GM12878 (cell line): ENCODE measurements around the gene HIF1AN. TPM values are rescaled to one million over a fixed set of nuclear protein-coding genes. Genes with fewer than 3 reads are reported as not detected.

Source experiments
- ATF2 ChIP-seq: IDR thresholded peaks from 2 replicates; pipeline ENCODE4 v1.6.1; 2012; ENCODE audit warnings: low read length, inconsistent platforms
- ATF7 ChIP-seq: fragments of 450-650 bp; IDR thresholded peaks from 2 replicates; pipeline ENCODE4 v1.6.1; 2016; ENCODE audit warnings: low read depth, mild to moderate bottlenecking
- BACH1 ChIP-seq: fragments of 450-650 bp; IDR thresholded peaks from 2 replicates; pipeline ENCODE4 v1.6.1; 2017; ENCODE audit warnings: mild to moderate bottlenecking, borderline replicate concordance
- CTCF ChIP-seq, 3 experiments: IDR thresholded peaks in 2 of 3; conservative IDR thresholded peaks in 1 of 3; 2 replicates each; pipeline ENCODE4 v1.5.1; 2011; ENCODE audit warnings: low read depth in 3 of 3, low read length in 3 of 3, mild to moderate bottlenecking in 3 of 3, control low read depth in 2 of 3, moderate library complexity in 2 of 3, inconsistent platforms in 1 of 3, mixed read lengths in 1 of 3; ENCODE audit not compliant: control insufficient read depth in 2 of 3, insufficient read depth in 1 of 3; ENCODE audit errors: extremely low read depth in 1 of 3
- E2F4 ChIP-seq: IDR thresholded peaks from 2 replicates; pipeline ENCODE4 v1.6.1; 2012; ENCODE audit warnings: low read depth, low read length, improper control_type of control experiment
- EED ChIP-seq: sonication (generic); IDR thresholded peaks from 2 replicates; pipeline ENCODE4 v1.6.1; 2016; ENCODE audit warnings: antibody characterized with exemption, low read depth
- POLR2AphosphoS2 ChIP-seq: IDR thresholded peaks from 2 replicates; pipeline ENCODE4 v1.6.1; 2011; ENCODE audit warnings: low read depth, mild to moderate bottlenecking, low read length, improper control_type of control experiment, moderate library complexity
- PRDM15 ChIP-seq: fragments of 450-650 bp; formaldehyde crosslinking; IDR thresholded peaks from 2 replicates; pipeline ENCODE4 v1.4.0; 2020; ENCODE audit warnings: mild to moderate bottlenecking, moderate library complexity
- RBBP5 ChIP-seq: fragments of 200-600 bp; sonication (generic); conservative IDR thresholded peaks from 2 replicates; pipeline ENCODE4 v1.6.1; 2016
- SKIL ChIP-seq: fragments of 450-650 bp; IDR thresholded peaks from 2 replicates; pipeline ENCODE4 v1.6.1; 2017; ENCODE audit warnings: mild to moderate bottlenecking, low read depth, inconsistent platforms; ENCODE audit not compliant: poor library complexity, severe bottlenecking
- TCF12 ChIP-seq: IDR thresholded peaks from 2 replicates; pipeline ENCODE4 v1.6.1; 2011; ENCODE audit warnings: low read depth, mild to moderate bottlenecking, low read length
- YBX1 ChIP-seq: fragments of 450-650 bp; IDR thresholded peaks from 2 replicates; pipeline ENCODE4 v1.6.1; 2016; ENCODE audit warnings: antibody characterized with exemption
- YY1 ChIP-seq: IDR thresholded peaks from 2 replicates; pipeline ENCODE4 v1.6.1; 2011; ENCODE audit warnings: low read depth, mild to moderate bottlenecking, low read length
- ZBTB4 ChIP-seq: fragments of 450-650 bp; formaldehyde crosslinking; IDR thresholded peaks from 2 replicates; pipeline ENCODE4 v1.4.0; 2022; ENCODE audit warnings: mild to moderate bottlenecking, moderate library complexity
- ZSCAN29 ChIP-seq: fragments of 450-650 bp; IDR thresholded peaks from 2 replicates; pipeline ENCODE4 v1.6.1; 2017; ENCODE audit warnings: mild to moderate bottlenecking, moderate library complexity
- polyA plus RNA-seq, 11 experiments: library from polyadenylated mRNA; depleted of rRNA in 4 of 11; unstranded in 6 of 11; stranded (reverse) in 5 of 11; fragments of >200 nt; fragmentation: Nextera tagmentation in 4 of 11; fragmentation: Illumina TruSeq in 1 of 11; extraction: Ambion mirVana in 4 of 11; extraction: Trizol in 1 of 11; gene quantifications; 1 replicate in 1 of 11; 2 replicates in 10 of 11; pipeline versions ENCODE4 v1.2.1 to v1.2.3, GENCODE V29; 2011 to 2016; ENCODE audit warnings: inconsistent platforms in 2 of 11, missing spikeins in 2 of 11, low read depth in 1 of 11
- total RNA-seq, 4 experiments: library from RNA; depleted of rRNA in 3 of 4; stranded (reverse); fragments of >200 nt in 3 of 4; fragmentation: Illumina TruSeq in 1 of 4; extraction: Trizol in 1 of 4; gene quantifications; 2 replicates each; pipeline versions ENCODE4 v1.2.1 to v1.2.3, GENCODE V29; 2013 to 2021

Gene HIF1AN
- total and polyA plus RNA-seq, 10 of the 15 experiments (the other 5 are each of a cell fraction or from before 2014, with no cell fraction given): 1.9 to 37.2 (median 15.2) TPM

- TF ChIP-seq CTCF (IDR thresholded peaks at IDR 0.05 in 2 of 3, conservative IDR thresholded peaks at IDR 0.05 in 1 of 3; ENCODE audit: control insufficient read depth in 2 of 3, extremely low read depth in 1 of 3, insufficient read depth in 1 of 3, low read depth in 3 of 3, low read length in 3 of 3) (no peak), YY1 (peak; percentile 96), SKIL (no peak), POLR2AphosphoS2 (peak; percentile 73), EED (peak; percentile 51; the same call in 1 of the 2 replicates), TCF12 (no peak), ATF2 (no peak), ATF7 (peak; percentile 75), E2F4 (no peak), YBX1 (no peak), ZSCAN29 (no peak), ZBTB4 (CRISPR knock-in tag) (no peak), BACH1 (no peak), RBBP5 (no peak), PRDM15 (no peak)
Measured at GRCh38 chr10:100529475-100530298, 6.1 kb upstream of the HIF1AN start, which contains the start of gene NDUFB8 (continued).
